PC-3 (cell line): ENCODE measurements around the gene GRIN3B.

ENCODE experiments used
- CTCF ChIP-seq: fragments of 300-600 bp; sonication (generic); conservative IDR thresholded peaks from 2 replicates; pipeline ENCODE4 v1.5.1; 2017; ENCODE audit warnings: antibody characterized with exemption, low read depth, mild to moderate bottlenecking, low read length
- EZH2 ChIP-seq: fragments of 300-600 bp; sonication (generic); IDR thresholded peaks from one replicate; pipeline ENCODE4 v1.6.1; 2017; ENCODE audit warnings: antibody characterized with exemption, mild to moderate bottlenecking, low read length; ENCODE audit not compliant: unreplicated experiment
- EZH2phosphoT487 ChIP-seq: fragments of 300-600 bp; sonication (generic); IDR thresholded peaks from 2 replicates; pipeline ENCODE4 v1.6.1; 2018; ENCODE audit warnings: mild to moderate bottlenecking, antibody characterized with exemption, low read length, borderline replicate concordance

GRCh38 chr19:990119-990571, 10.1 kb upstream of the GRIN3B start:
- no peak for TF ChIP-seq CTCF
- TF ChIP-seq EZH2: no peak
- TF ChIP-seq EZH2phosphoT487: no peak
